Trophoblast cell (in vitro differentiated cells and primary cell): ENCODE data around the gene CPNE2.

Source experiments
- DNase-seq, 2 donors: peaks; one replicate each; pipeline ENCODE4 v3.0.0-alpha.2; 2016
- H2AFZ ChIP-seq: 2 replicates; pipeline ENCODE4 v1.6.1; 2013; ENCODE audit warnings: low read length, moderate library complexity, mild to moderate bottlenecking; ENCODE audit not compliant: insufficient read depth, poor library complexity
- H2AK5ac ChIP-seq: 2 replicates; pipeline ENCODE4 v1.6.1; 2013; ENCODE audit warnings: mild to moderate bottlenecking, low read length
- H2BK120ac ChIP-seq: 2 replicates; pipeline ENCODE4 v1.6.1; 2013; ENCODE audit warnings: low read length, mild to moderate bottlenecking, moderate library complexity; ENCODE audit not compliant: insufficient read depth, poor library complexity
- H2BK12ac ChIP-seq: 2 replicates; pipeline ENCODE4 v1.6.1; 2013; ENCODE audit warnings: mild to moderate bottlenecking, low read length, moderate library complexity
- H2BK5ac ChIP-seq: 2 replicates; pipeline ENCODE4 v1.6.1; 2013; ENCODE audit warnings: low read length, low read depth, moderate library complexity, mild to moderate bottlenecking; ENCODE audit not compliant: poor library complexity
- H3K14ac ChIP-seq: 2 replicates; pipeline ENCODE4 v1.6.1; 2013; ENCODE audit warnings: mild to moderate bottlenecking, low read length
- H3K18ac ChIP-seq: 2 replicates; pipeline ENCODE4 v1.6.1; 2013; ENCODE audit warnings: mild to moderate bottlenecking, low read length
- H3K23ac ChIP-seq: 2 replicates; pipeline ENCODE4 v1.6.1; 2013; ENCODE audit warnings: low read length
- H3K27ac ChIP-seq: 2 replicates; pipeline ENCODE4 v1.5.1; 2013; ENCODE audit warnings: low read depth, mild to moderate bottlenecking, inconsistent platforms, low read length, moderate library complexity
- H3K27me3 ChIP-seq: 2 replicates; pipeline ENCODE4 v1.6.1; 2013; ENCODE audit warnings: inconsistent platforms, mild to moderate bottlenecking, low read length, moderate library complexity; ENCODE audit not compliant: insufficient read depth
- H3K36me3 ChIP-seq, 2 experiments: 1 replicate in 1 of 2; 2 replicates in 1 of 2; pipeline ENCODE4 v1.6.1; 2013; ENCODE audit warnings: low read length in 2 of 2, mild to moderate bottlenecking in 2 of 2, moderate library complexity in 1 of 2; ENCODE audit not compliant: insufficient read depth in 2 of 2, control insufficient read depth in 1 of 2
- H3K4ac ChIP-seq: 2 replicates; pipeline ENCODE4 v1.6.1; 2013; ENCODE audit warnings: low read depth, mild to moderate bottlenecking, low read length, moderate library complexity
- H3K4me1 ChIP-seq, 2 experiments: 1 replicate in 1 of 2; 2 replicates in 1 of 2; pipeline ENCODE4 v1.6.1; 2013; ENCODE audit warnings: low read length in 2 of 2, mild to moderate bottlenecking in 2 of 2, moderate library complexity in 1 of 2; ENCODE audit not compliant: insufficient read depth in 2 of 2, control insufficient read depth in 1 of 2
- H3K4me2 ChIP-seq: 2 replicates; pipeline ENCODE4 v1.6.1; 2013; ENCODE audit warnings: inconsistent platforms, mild to moderate bottlenecking, low read length, moderate library complexity
- H3K4me3 ChIP-seq: 2 replicates; pipeline ENCODE4 v1.5.1; 2013; ENCODE audit warnings: mild to moderate bottlenecking, low read depth, low read length, inconsistent platforms
- H3K79me1 ChIP-seq: one replicate; pipeline ENCODE4 v1.6.1; 2013; ENCODE audit warnings: low read length
- H3K79me2 ChIP-seq: 2 replicates; pipeline ENCODE4 v1.6.1; 2013; ENCODE audit warnings: low read length, mild to moderate bottlenecking; ENCODE audit not compliant: control insufficient read depth, insufficient read depth, poor library complexity
- H3K9ac ChIP-seq: 2 replicates; pipeline ENCODE4 v1.6.1; 2013; ENCODE audit warnings: mild to moderate bottlenecking, low read length
- H3K9me3 ChIP-seq: 2 replicates; pipeline ENCODE4 v1.6.1; 2013; ENCODE audit warnings: low read depth, mild to moderate bottlenecking, control low read depth, inconsistent platforms, low read length; ENCODE audit not compliant: insufficient read depth
- H4K12ac ChIP-seq: 2 replicates; pipeline ENCODE4 v1.6.1; 2013; ENCODE audit warnings: low read depth, mild to moderate bottlenecking, low read length, moderate library complexity
- H4K8ac ChIP-seq: 2 replicates; pipeline ENCODE4 v1.6.1; 2013; ENCODE audit warnings: low read depth, mild to moderate bottlenecking, low read length, moderate library complexity
- H4K91ac ChIP-seq: one replicate; pipeline ENCODE4 v1.6.1; 2013; ENCODE audit warnings: low read depth, mild to moderate bottlenecking, low read length, moderate library complexity
- WGBS: extraction: QIAGEN DNeasy Blood & Tissue Kit; methylation state at CpG from one replicate; pipeline ENCODE4 v1.1.7; 2013; ENCODE audit warnings: missing lambda C conversion rate; ENCODE audit not compliant: insufficient read length, insufficient coverage; ENCODE audit errors: extremely low coverage; 5-methylcytosine and 5-hydroxymethylcytosine counted together

The CPNE2 gene

DNA sequence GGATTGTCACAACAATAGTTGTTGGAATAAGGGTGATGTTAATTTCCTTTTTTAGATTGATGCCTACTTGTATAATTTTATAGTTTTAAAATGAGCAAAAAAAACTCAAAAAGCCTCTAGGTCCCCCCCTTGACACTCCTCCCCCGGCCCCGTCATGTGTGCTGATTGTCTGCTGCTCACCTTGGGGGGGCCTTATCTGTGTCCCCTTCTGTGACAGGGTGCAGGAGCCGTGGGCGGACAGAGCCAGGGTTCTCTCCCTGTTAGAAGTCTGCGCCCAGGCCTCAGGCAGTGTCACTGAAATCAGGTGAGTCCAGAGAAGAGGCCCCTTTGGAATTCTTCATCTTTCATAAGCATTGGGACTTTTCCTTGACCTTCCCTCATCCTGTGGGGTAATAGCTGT is 27.4 kb upstream of the CPNE2 start:
- peaks cover 2% of the 10 kb centered on the region for H3K9me3 ChIP-seq
- H2BK12ac ChIP-seq, result no peak overlapping the region
- H2BK5ac ChIP-seq, result no peak overlapping the region
- H2AK5ac ChIP-seq, result no peak overlapping the region
- H2AFZ ChIP-seq, result no peak overlapping the region
- no peak overlapping the region for H4K12ac ChIP-seq
- no peaks in the 10 kb centered on the region for H3K27me3 ChIP-seq
- no peak for DNase-seq
- H3K4me2 ChIP-seq, result no peak overlapping the region
- H3K27ac ChIP-seq, result no peak overlapping the region
- peaks cover 11 to 16% of the 10 kb centered on the region in 2 experiments for H3K4me1 ChIP-seq
- no peak overlapping the region for H3K4me3 ChIP-seq
- no peak overlapping the region for H2BK120ac ChIP-seq
- no peak overlapping the region for H3K14ac ChIP-seq
- no peak overlapping the region for H3K9ac ChIP-seq
- no peak overlapping the region for H3K4ac ChIP-seq
- no peak overlapping the region for H4K8ac ChIP-seq
- no peaks in the 10 kb centered on the region for H3K36me3 ChIP-seq
- no peak overlapping the region for H3K18ac ChIP-seq
- H3K79me2 ChIP-seq, result no peaks in the 10 kb centered on the region
- no CpG with 5 or more reads among the region's 5 CpGs for WGBS
- H3K23ac ChIP-seq, result no peak overlapping the region
- H4K91ac ChIP-seq, result no peak overlapping the region
- H3K79me1 ChIP-seq, result peaks cover 3% of the 10 kb centered on the region

DNA sequence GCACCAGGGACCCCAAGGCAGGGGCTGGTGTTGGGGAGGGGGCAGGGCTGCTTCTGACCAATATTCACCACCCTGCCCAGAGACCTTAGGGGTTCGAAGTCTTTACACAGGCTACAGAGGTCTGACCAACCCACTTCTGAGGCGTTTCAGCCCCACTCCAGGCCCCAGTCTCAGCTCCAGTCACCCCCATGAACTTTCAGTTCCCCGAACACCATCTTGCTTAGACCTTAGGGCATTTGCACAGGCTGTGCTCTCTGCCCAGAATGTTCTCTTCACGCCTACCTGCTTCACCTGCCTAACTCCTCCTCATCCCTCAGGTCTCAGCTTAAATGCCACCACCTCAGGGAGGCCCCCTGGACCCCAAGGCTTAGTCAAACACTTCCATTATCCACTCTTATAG is 25.8 kb upstream of the CPNE2 start:
- H2AK5ac ChIP-seq, result no peak overlapping the region
- no peaks in the 10 kb centered on the region for H3K9me3 ChIP-seq
- H4K12ac ChIP-seq, result no peak overlapping the region
- no peak overlapping the region for H2BK12ac ChIP-seq
- H3K23ac ChIP-seq, result no peak overlapping the region
- H3K14ac ChIP-seq, result no peak overlapping the region
- no peak overlapping the region for H4K8ac ChIP-seq
- H3K4me1 ChIP-seq, result peaks cover under 1 to 6% of the 10 kb centered on the region in 2 experiments
- H3K79me2 ChIP-seq, result no peaks in the 10 kb centered on the region
- no peak overlapping the region for H2BK5ac ChIP-seq
- no peaks in the 10 kb centered on the region for H3K79me1 ChIP-seq
- no peak overlapping the region for H4K91ac ChIP-seq
- H3K27ac ChIP-seq, result no peak overlapping the region
- H3K18ac ChIP-seq, result no peak overlapping the region
- H3K4me3 ChIP-seq, result no peak overlapping the region
- H3K27me3 ChIP-seq, result no peaks in the 10 kb centered on the region
- no peak overlapping the region for H3K4ac ChIP-seq
- H3K4me2 ChIP-seq, result no peak overlapping the region
- WGBS, result no CpG with 5 or more reads among the region's 4 CpGs
- no peaks in the 10 kb centered on the region for H3K36me3 ChIP-seq
- H2AFZ ChIP-seq, result no peak overlapping the region
- H2BK120ac ChIP-seq, result no peak overlapping the region
- no peak overlapping the region for H3K9ac ChIP-seq
- no peak for DNase-seq

DNA sequence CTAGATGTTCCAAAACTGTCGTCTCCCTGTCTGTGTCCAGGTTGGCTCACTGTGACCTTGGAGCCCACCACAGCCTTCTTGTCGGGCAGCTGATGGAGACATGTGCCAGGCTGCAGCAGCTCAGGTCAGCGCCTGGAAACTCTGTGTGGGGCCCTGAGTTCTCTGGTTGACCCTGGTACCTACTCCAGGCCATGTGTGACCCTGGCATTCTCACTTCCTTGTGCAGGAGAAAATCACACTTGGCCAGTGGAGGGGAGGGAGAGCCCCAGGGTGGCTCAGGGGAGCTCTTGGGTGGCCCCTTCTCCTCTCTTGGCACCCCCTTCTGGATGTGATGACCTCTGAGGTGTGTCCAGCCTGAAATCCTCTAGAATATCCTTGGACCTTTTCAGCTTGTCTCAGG is 25.0 kb upstream of the CPNE2 start:
- Histone ChIP-seq H3K36me3 (no peaks in the 10 kb centered on the region), H3K79me2 (no peaks in the 10 kb centered on the region), H3K9me3 (no peaks in the 10 kb centered on the region), H3K23ac (no peak overlapping the region), H3K14ac (no peak overlapping the region), H3K4me3 (no peak overlapping the region), H3K27ac (no peak overlapping the region), H3K27me3 (no peaks in the 10 kb centered on the region), H3K79me1 (no peaks in the 10 kb centered on the region), H3K9ac (no peak overlapping the region), H3K4ac (no peak overlapping the region), H2AK5ac (no peak overlapping the region), H3K18ac (no peak overlapping the region), H4K91ac (no peak overlapping the region), H4K8ac (no peak overlapping the region), H3K4me1 (peaks cover 0 to 3% of the 10 kb centered on the region in 2 experiments), H2BK5ac (no peak overlapping the region), H2BK12ac (no peak overlapping the region), H4K12ac (no peak overlapping the region), H2BK120ac (no peak overlapping the region), H2AFZ (no peak overlapping the region), H3K4me2 (no peak overlapping the region)
- no peak for DNase-seq
- no CpG with 5 or more reads among the region's 3 CpGs for WGBS

DNA sequence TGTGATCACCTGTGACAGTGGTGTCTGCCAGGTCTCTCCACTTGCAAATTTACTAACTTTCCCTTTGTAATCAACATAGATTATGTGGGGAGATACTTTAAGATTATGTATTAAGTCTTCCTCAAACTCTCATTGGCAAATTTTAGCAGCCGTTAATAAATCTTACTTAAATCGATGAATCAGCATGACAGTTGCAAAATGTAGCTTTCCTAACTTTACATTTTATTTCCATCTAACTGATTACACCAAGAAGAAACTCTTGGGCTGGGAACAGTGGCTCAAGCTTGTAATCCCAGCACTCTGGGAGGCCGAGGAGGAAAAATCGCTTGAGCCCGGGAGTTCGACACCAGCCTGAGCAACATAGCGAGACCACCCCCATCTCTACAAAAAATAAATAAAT is 23.3 kb upstream of the CPNE2 start:
- no peak overlapping the region for H2AK5ac ChIP-seq
- no peak overlapping the region for H3K18ac ChIP-seq
- H3K9me3 ChIP-seq, result no peaks in the 10 kb centered on the region
- no peak overlapping the region for H2BK120ac ChIP-seq
- H3K4ac ChIP-seq, result no peak overlapping the region
- no peak overlapping the region for H3K9ac ChIP-seq
- no peak overlapping the region for H4K91ac ChIP-seq
- H3K23ac ChIP-seq, result no peak overlapping the region
- no peak overlapping the region for H4K12ac ChIP-seq
- WGBS, result no CpG with 5 or more reads among the region's 7 CpGs
- no peaks in the 10 kb centered on the region for H3K27me3 ChIP-seq
- H3K4me2 ChIP-seq, result no peak overlapping the region
- peaks cover 0 to 2% of the 10 kb centered on the region in 2 experiments for H3K4me1 ChIP-seq
- no peak for DNase-seq
- H4K8ac ChIP-seq, result no peak overlapping the region
- no peak overlapping the region for H3K27ac ChIP-seq
- H3K36me3 ChIP-seq, result no peaks in the 10 kb centered on the region
- H2BK5ac ChIP-seq, result no peak overlapping the region
- H2AFZ ChIP-seq, result no peak overlapping the region
- H3K79me1 ChIP-seq, result no peaks in the 10 kb centered on the region
- H2BK12ac ChIP-seq, result no peak overlapping the region
- no peak overlapping the region for H3K14ac ChIP-seq
- H3K4me3 ChIP-seq, result no peak overlapping the region
- no peaks in the 10 kb centered on the region for H3K79me2 ChIP-seq
